ENCODE data around the gene SPATA16. TPM values are rescaled to one million over a fixed set of nuclear protein-coding genes. Genes with fewer than 3 reads are reported as not detected.

SPATA16 gene
- total RNA-seq, 2 donors from 2014 or later: not detected

DNA sequence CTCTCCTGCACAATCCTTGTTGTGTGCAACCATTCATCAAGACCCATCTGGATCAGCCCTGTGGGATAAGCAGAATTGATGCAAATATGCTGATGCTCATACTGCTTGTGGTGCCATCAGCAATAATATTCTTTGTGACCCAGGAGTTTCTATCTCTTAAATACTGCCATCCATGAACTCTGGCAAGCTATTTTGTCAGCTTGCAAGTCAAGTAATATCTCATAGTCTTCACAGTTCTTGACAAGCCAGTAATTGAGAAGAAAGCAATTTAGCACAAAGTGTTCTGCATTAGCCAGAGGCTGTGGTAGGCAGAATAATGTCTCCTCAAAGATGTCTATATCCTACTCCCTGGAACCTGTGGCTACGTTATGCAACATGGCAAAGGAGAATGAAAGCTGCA lies 49.0 kb downstream of the SPATA16 start:
- TF ChIP-seq, protein P1, sequence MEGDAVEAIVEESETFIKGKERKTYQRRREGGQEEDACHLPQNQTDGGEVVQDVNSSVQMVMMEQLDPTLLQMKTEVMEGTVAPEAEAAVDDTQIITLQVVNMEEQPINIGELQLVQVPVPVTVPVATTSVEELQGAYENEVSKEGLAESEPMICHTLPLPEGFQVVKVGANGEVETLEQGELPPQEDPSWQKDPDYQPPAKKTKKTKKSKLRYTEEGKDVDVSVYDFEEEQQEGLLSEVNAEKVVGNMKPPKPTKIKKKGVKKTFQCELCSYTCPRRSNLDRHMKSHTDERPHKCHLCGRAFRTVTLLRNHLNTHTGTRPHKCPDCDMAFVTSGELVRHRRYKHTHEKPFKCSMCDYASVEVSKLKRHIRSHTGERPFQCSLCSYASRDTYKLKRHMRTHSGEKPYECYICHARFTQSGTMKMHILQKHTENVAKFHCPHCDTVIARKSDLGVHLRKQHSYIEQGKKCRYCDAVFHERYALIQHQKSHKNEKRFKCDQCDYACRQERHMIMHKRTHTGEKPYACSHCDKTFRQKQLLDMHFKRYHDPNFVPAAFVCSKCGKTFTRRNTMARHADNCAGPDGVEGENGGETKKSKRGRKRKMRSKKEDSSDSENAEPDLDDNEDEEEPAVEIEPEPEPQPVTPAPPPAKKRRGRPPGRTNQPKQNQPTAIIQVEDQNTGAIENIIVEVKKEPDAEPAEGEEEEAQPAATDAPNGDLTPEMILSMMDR (IDR thresholded peaks at IDR 0.05): no peak
- no peaks in the 10 kb centered on the region for H3K4me1 ChIP-seq (ENCODE audit: control insufficient read depth in 1 of 2, low read depth in 2 of 2)
- DNase-seq (ENCODE audit: low spot score): no peak
- no peaks in the 10 kb centered on the region for H3K27me3 ChIP-seq (replicated peaks; ENCODE audit: insufficient read depth)
- H3K27ac ChIP-seq: no peak overlapping the region
- H3K36me3 ChIP-seq: no peaks in the 10 kb centered on the region
- H3K9me3 ChIP-seq: no peaks in the 10 kb centered on the region
- ATAC-seq (ENCODE audit: insufficient number of reproducible peaks, low FRiP score, low read depth): no peak
- H3K4me3 ChIP-seq: no peak overlapping the region

DNA sequence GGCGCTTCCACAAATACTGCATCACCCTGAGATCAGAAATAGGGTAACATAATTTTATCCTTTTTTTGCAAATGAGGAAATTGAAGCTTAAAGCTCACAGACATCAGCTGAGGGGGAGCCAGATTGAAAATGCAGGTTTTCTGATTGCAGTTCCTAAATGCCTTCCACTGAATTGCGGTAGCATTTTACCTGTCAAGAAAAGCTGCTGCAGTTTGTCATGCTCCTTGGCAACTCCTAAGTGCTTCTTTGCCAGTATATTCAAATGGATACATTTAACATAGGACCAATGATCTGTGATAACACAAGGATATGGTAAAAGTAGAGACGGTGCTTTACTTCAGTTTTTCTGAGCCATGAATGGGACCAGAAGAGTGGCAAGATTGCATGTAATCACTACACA lies 50.5 kb downstream of the SPATA16 start:
- TF ChIP-seq, protein P1 (IDR thresholded peaks at IDR 0.05): no peak
- DNase-seq (ENCODE audit: low spot score) (no peak), ATAC-seq (ENCODE audit: insufficient number of reproducible peaks, low FRiP score, low read depth) (no peak)
- Histone ChIP-seq H3K27ac (no peak overlapping the region), H3K4me1 (ENCODE audit: control insufficient read depth in 1 of 2, low read depth in 2 of 2) (no peaks in the 10 kb centered on the region), H3K4me3 (no peak overlapping the region), H3K27me3 (replicated peaks; ENCODE audit: insufficient read depth) (no peaks in the 10 kb centered on the region), H3K36me3 (no peaks in the 10 kb centered on the region), H3K9me3 (no peaks in the 10 kb centered on the region)

DNA sequence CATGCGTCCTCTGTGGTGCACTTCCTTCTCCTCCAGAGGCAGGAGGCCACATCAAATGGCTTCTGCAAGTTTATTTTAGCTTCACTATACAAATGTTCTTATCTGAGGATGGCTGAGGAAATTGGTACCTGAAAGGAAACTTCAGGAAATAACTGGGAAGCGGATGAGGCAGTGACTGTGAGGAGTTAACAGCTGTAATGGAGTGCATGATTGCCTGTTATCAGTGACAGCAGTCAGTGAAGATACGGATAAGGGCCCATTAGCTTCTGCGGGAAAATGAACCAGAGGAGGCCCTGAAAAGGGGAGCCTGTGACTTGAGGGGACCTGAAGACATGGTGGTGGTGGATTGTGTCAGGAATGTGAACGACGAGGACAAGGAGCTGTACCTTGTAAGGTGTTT lies 51.8 kb downstream of the SPATA16 start:
- Histone ChIP-seq H3K9me3 (no peaks in the 10 kb centered on the region), H3K36me3 (no peaks in the 10 kb centered on the region), H3K4me3 (no peak overlapping the region), H3K27me3 (replicated peaks; ENCODE audit: insufficient read depth) (no peaks in the 10 kb centered on the region), H3K27ac (no peak overlapping the region), H3K4me1 (ENCODE audit: control insufficient read depth in 1 of 2, low read depth in 2 of 2) (no peaks in the 10 kb centered on the region)
- TF ChIP-seq, protein P1 (IDR thresholded peaks at IDR 0.05): no peak
- DNase-seq (ENCODE audit: low spot score) (no peak), ATAC-seq (ENCODE audit: insufficient number of reproducible peaks, low FRiP score, low read depth) (no peak)

DNA sequence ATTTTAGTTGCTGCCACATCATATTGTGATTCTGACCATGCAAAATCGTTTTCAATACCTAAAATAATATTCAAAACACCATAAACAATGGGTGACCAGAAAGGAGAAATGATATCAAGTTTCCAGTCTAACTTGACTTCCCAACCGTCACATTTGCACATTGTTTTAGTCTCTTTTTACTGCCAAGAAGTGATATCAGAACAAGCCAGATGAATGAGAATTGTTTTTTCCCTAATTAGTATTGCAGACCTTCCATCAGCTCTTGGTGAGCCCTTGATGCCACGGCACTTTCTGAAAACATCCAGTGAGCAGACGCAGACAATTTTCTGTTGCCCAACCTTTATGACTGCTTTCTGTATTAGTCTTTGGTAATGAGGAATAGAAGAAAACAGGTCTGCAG lies 62.5 kb downstream of the SPATA16 start:
- no peak overlapping the region for H3K27ac ChIP-seq
- H3K36me3 ChIP-seq: no peaks in the 10 kb centered on the region
- DNase-seq (ENCODE audit: low spot score): no peak
- H3K4me1 ChIP-seq (ENCODE audit: control insufficient read depth in 1 of 2, low read depth in 2 of 2): no peaks in the 10 kb centered on the region
- no peak overlapping the region for H3K4me3 ChIP-seq
- no peaks in the 10 kb centered on the region for H3K9me3 ChIP-seq
- TF ChIP-seq, protein P1 (IDR thresholded peaks at IDR 0.05): no peak
- no peaks in the 10 kb centered on the region for H3K27me3 ChIP-seq (replicated peaks; ENCODE audit: insufficient read depth)
- ATAC-seq (ENCODE audit: insufficient number of reproducible peaks, low FRiP score, low read depth): no peak

DNA sequence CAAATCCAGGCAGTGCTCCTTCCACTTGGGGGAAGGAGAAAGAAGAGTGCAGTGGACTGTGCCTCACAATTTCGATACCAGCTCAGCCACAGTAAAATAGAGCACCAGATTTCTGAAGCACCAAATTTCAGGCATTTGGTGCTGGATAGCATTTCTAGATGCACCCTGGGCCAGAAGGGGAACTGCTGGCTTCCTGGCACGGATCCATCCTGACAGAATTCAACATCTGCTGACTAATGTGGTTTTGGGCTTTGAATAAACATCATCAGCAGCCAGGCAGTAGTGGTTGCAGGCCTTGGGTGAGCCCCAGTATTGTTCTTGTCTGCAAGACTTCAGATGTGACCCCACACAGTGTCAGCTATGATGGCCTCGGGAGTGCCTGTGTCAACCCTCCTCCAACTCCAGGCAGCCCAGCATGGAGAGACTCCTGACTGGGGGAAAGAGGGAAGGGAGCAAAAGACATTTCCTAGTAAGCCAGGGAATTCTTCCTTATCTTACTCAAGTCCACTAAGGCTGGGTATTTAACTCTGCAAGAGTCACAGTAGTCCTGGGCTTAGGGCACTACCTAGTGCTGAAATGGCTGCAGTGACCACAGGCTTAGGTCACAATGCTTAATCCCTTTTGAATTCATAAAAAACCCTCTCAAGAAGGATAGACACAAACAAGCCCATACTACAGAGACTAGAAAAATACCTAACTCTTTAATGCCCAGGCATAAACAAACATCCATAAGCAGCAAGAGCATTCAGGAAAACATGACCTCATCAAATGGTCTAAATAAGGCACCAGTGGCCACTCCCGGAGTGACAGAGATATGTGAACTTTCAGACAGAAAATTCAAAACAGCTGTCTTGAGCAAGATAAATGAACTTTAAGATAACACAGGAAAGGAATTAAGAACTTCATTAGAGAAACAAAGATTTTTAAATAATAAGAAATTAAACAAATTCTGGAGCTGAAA lies 74.7 kb downstream of the SPATA16 start:
- TF ChIP-seq, protein P1 (IDR thresholded peaks at IDR 0.05): no peak
- no peaks in the 10 kb centered on the region for H3K9me3 ChIP-seq
- no peaks in the 10 kb centered on the region for H3K27me3 ChIP-seq (replicated peaks; ENCODE audit: insufficient read depth)
- DNase-seq (ENCODE audit: low spot score) (no peak), ATAC-seq (ENCODE audit: insufficient number of reproducible peaks, low FRiP score, low read depth) (no peak)
- no peak overlapping the region for H3K27ac ChIP-seq
- H3K36me3 ChIP-seq: no peaks in the 10 kb centered on the region
- H3K4me3 ChIP-seq: no peak overlapping the region
- H3K4me1 ChIP-seq (ENCODE audit: control insufficient read depth in 1 of 2, low read depth in 2 of 2): no peaks in the 10 kb centered on the region

All from thoracic aorta (tissue), 2 donors.